ENCODE data around the gene GPR152. TPM values are rescaled to one million over a fixed set of nuclear protein-coding genes. Genes with fewer than 3 reads are reported as not detected.
"Not testable (repeated sequence)": the region's sequence is repeated elsewhere in the genome, so short reads cannot be mapped to it uniquely, and the experiment has no call there.

Gene GPR152
- total RNA-seq, 1 donor from 2014 or later: not detected

DNA sequence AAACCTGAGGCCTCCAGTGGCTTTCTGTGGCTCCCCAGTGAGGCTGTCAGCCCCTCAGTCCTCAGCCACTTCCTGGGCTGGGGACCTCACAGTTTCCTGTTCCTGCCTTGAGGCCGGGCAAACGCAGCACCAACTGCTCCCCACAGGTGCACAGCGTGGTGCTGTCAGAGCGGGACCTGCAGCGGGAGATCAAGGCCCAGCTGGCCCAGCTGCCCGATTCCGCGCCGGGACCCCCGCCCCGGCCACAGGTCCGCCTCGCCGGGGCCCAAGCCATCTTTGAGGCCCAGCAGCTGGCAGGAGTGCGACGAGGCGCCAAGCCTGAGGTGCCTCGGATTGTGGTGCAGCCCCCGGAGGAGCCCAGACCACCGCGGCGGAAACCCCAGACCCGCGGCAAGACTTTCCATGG, 43.3 kb downstream of the GPR152 start:
- no peak for DNase-seq (ENCODE audit: low read depth)

DNA sequence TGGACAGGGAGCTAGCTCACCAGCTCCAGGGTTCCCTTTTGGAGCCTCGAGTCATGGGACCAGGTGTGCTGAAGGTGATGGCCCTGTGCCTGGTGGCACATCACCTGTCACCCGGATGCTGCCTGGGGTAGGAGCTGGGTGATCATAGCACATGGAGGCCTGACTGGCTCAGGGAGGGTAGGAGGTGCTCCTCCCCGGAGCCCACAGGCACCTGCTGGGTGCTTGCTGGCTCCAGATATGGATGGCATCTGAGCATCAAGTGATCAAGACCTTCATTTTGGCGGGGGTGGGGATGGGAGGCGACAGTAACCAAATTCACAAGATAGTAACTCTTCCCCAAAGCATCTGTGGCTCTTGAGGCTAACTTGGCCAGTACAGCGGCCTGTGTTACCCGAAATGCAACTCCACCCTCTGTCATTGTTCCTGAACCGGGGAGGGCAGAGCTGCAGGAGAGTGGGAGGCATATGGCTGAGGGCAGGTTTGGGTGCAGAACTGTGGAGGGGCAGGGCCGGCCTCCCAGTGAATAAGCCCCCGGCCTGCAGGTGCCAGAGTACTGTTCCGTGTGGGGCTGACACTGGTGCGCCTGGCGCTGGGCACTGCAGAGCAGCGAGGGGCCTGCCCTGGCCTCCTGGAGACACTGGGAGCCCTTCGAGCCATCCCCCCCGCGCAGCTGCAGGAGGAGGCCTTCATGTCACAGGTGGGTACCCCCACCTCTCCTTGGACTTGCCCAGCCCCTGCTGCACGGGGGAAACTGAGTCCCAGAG, 43.9 kb downstream of the GPR152 start:
- DNase-seq (ENCODE audit: low read depth): no peak

GRCh38 chr11:67407688-67408163, 44.8 kb downstream of the GPR152 start:
- no peak for DNase-seq (ENCODE audit: low read depth)

GRCh38 chr11:67406969-67407687, 45.4 kb downstream of the GPR152 start:
- DNase-seq (ENCODE audit: low read depth): no peak

DNA sequence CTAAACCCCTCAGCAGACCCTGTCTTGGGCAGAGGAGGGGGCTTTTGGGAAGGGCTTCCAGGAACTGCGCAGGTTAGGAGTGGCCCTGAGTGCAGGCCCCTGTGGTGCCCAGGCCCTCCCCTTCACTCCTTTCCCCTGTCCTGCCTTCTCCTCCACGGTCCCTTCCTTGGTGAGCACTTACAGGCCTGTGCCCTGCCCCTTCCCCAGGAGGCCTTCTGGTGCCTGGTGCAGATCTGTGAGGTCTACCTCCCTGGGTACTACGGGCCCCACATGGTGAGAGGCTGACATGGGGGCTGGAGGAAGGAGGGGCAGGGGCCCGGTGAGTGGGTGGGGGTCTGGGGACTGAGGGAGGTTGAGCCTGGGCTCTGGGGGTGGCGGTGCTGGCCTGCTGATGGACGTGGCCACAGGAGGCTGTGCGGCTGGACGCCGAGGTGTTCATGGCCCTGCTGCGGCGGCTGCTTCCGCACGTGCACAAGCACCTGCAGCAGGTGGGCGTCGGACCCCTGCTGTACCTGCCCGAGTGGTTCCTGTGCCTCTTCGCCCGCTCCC, 46.0 kb downstream of the GPR152 start:
- DNase-seq (ENCODE audit: low read depth): no peak

GRCh38 chr11:67405688-67406339, 46.7 kb downstream of the GPR152 start:
- DNase-seq (ENCODE audit: low read depth): no peak

GRCh38 chr11:67405196-67405567, 47.3 kb downstream of the GPR152 start:
- no peak for DNase-seq (ENCODE audit: low read depth)

DNA sequence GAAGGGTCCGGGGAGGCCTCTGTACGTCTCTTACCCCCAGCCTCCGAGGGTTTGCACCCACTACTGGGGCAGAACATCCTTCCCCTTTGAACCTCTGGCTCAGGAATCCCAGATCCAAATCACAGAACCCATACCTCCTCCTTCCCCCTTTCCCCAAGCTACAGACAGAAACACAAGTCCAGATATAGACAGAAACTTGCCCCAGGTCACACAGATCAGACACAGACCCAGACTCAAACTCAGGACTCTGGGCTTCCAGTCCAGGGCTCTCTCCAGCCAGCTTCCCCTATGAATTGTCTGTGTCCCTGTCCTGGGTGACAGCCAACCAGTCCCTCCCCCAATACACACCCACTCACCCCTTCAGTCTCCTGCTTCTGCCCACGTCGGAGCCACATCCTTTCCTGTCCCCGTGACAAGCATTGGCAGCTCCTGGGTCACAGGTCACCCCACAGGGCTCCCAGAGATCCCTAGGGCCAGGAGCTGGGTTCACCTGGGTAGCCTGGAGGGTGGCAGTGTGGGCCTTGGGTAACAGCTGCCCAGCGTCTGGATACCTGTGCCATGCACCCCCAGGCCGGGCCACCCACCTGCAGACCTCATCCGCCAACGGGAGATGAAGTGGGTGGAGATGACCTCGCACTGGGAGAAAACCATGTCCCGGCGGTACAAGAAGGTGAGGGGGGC, 47.9 kb downstream of the GPR152 start:
- no peak for DNase-seq (ENCODE audit: low read depth)

DNA sequence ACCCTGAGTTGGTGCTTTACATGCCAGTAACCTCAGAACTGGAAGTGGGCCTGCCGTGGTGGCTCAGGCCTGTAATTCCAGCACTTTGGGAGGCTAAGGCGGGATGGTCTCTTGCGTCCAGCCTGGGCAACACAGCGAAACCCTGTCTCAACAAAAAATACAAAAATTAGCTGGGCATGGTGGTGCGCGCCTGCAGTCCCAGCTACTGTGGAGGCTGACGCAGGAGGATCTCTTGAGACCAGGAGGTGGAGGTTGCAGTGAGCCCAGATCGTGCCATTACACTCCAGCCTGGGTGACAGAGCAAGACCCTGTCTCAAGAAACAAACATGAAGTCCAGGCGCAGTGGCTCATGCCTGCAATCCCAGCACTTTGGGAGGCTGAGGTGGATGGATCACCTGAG, 49.4 kb downstream of the GPR152 start:
- not testable (repeated sequence) for DNase-seq (ENCODE audit: low read depth)

DNA sequence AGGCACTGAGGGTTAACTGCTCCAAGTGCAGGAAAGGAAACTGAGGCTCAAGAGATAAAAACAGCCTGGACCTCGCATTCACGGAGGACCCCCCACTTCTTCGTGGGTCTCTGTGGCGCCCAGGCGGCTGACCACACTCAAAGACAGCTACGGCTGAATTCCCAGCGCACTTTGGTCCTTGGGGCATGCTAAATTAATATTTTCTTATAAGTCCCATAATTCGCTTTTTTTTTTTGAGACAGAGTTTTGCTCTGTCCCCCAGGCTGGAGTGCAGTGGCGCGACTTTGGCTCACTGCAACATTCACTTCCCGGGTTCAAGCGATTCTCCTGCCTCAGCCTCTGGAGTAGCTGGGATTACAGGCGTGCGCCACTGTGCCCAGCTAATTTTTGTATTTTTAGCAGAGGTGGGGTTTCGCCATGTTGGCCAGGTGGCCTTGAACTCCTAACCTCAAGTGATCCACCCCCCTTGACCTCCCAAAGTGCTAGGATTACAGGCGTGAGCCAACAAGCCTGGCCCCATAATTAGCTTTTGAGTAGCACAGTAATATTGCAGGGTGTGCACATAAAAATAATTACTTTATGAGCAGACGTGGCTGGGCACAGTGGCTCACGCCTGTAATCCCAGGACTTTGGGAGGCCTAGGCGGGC, 50.2 kb downstream of the GPR152 start:
- not testable (repeated sequence) for DNase-seq (ENCODE audit: low read depth)

GRCh38 chr11:67401495-67402191, 50.9 kb downstream of the GPR152 start, which contains the start of gene PPP1CA:
TSS of gene PPP1CA (minus strand) at chr11:67401858. CDS start at chr11:67401782, 76 bp downstream.
- DNase-seq (ENCODE audit: low read depth): peak; percentile 62

Other genes starting within 250 kb of the GPR152 start
- gene GRK2, start 186.3 kb downstream of the GPR152 start, total RNA-seq: 32.3 and 71.8 TPM in 2 replicates
- 29.0 and 38.9 TPM in 2 replicates for gene ANKRD13D, start 163.4 kb downstream of the GPR152 start, total RNA-seq
- gene SSH3, start 149.2 kb downstream of the GPR152 start, total RNA-seq: 44.1 and 70.2 TPM in 2 replicates
- 43.9 and 61.6 TPM in 2 replicates for gene POLD4, start 99.2 kb downstream of the GPR152 start, total RNA-seq
- gene CLCF1, start 79.1 kb downstream of the GPR152 start, total RNA-seq: 13.9 and 22.7 TPM in 2 replicates
- 5.9 and 8.9 TPM in 2 replicates for gene RAD9A, start 60.7 kb downstream of the GPR152 start, total RNA-seq
- gene PPP1CA, start 50.9 kb downstream of the GPR152 start, total RNA-seq: 171 and 306 TPM in 2 replicates
- not detected in 2 replicates for gene TBC1D10C, start 48.6 kb downstream of the GPR152 start, total RNA-seq
- gene CARNS1, start 37.1 kb downstream of the GPR152 start, total RNA-seq: 0.20 TPM in 1 of 2 replicates, not detected in the other
- gene RPS6KB2, start 24.2 kb downstream of the GPR152 start, total RNA-seq: 25.5 and 51.7 TPM in 2 replicates
- gene PTPRCAP, start 15.0 kb downstream of the GPR152 start, total RNA-seq: 0.17 and 0.85 TPM in 2 replicates
- 115 and 197 TPM in 2 replicates for gene CORO1B, start 9.3 kb downstream of the GPR152 start, total RNA-seq
- not detected in 2 replicates for gene CABP4, start 2.6 kb upstream of the GPR152 start, total RNA-seq
- gene TMEM134, start 16.5 kb upstream of the GPR152 start, total RNA-seq: 32.5 and 65.7 TPM in 2 replicates
- 53.2 and 56.8 TPM in 2 replicates for gene AIP, start 30.3 kb upstream of the GPR152 start, total RNA-seq
- 46.9 and 151 TPM in 2 replicates for gene PITPNM1, start 52.6 kb upstream of the GPR152 start, total RNA-seq
- 34.4 and 90.4 TPM in 2 replicates for gene CDK2AP2, start 55.4 kb upstream of the GPR152 start, total RNA-seq
- not detected in 2 replicates for gene CABP2, start 70.7 kb upstream of the GPR152 start, total RNA-seq
- gene GSTP1, start 131.1 kb upstream of the GPR152 start, total RNA-seq: 1,794 and 3,608 TPM in 2 replicates
- 184 and 192 TPM in 2 replicates for gene NDUFV1, start 154.2 kb upstream of the GPR152 start, total RNA-seq
- gene NUDT8, start 177.2 kb upstream of the GPR152 start, total RNA-seq: 3.9 and 8.2 TPM in 2 replicates
- gene TBX10, start 187.0 kb upstream of the GPR152 start, total RNA-seq: not detected in 2 replicates
- gene ACY3, start 198.0 kb upstream of the GPR152 start, total RNA-seq: 0.10 and 0.17 TPM in 2 replicates
- gene ALDH3B2, start 221.9 kb upstream of the GPR152 start, total RNA-seq: 0.20 TPM in 1 of 2 replicates, not detected in the other